GM12878 (cell line): Measurements from ENCODE around the gene CACNA2D3. TPM values are rescaled to one million over a fixed set of nuclear protein-coding genes. Genes with fewer than 3 reads are reported as not detected.

Source experiments
- ATAC-seq: fragments of 200-7000 bp; cut with Tn5 transposase; 3 replicates; pipeline ENCODE4 v1.9.1; 2020; ENCODE audit warnings: mild to moderate bottlenecking, moderate library complexity
- BruUV-seq: library from RNA; stranded (reverse); fragments of 400-500 nt; replicated peaks from 2 replicates; lab custom pipeline; 2021; lab: Mats Ljungman, UMichigan
- CTCF ChIA-PET: fragments of 300-600 bp; sonication (Branson Sonifier 250); formaldehyde crosslinking; extraction: SDS; loops from one replicate; lab custom pipeline; 2021; ENCODE audit warnings: inconsistent platforms; lab: Yijun Ruan, JAX
- POLR2A ChIA-PET: fragments of 350-600 bp; formaldehyde crosslinking; extraction: SDS; loops from one replicate; lab custom pipeline; 2021; ENCODE audit warnings: inconsistent platforms; lab: Charles Lee
- RAD21 ChIA-PET: fragments of 300-600 bp; sonication (Branson Sonifier 250); formaldehyde crosslinking; loops from one replicate; lab custom pipeline; 2023; ENCODE audit warnings: antibody characterized with exemption; ENCODE audit not compliant: unreplicated experiment; lab: Charles Lee
- SMC1A ChIA-PET: fragments of 300-600 bp; sonication (Branson Sonifier 250); formaldehyde crosslinking; loops from one replicate; lab custom pipeline; 2023; ENCODE audit not compliant: unreplicated experiment, uncharacterized antibody; lab: Charles Lee
- DNase-seq: peaks from one replicate; pipeline ENCODE4 v3.0.0-alpha.2; 2011; ENCODE audit warnings: low read depth, low spot score
- FAIRE-seq: peaks from 3 replicates; lab custom pipeline; 2011; peaks lifted over from hg19 to GRCh38; lab: Jason Lieb, UNC
- H2AFZ ChIP-seq: 2 replicates; pipeline ENCODE4 v1.6.0; 2011; ENCODE audit warnings: low read depth, low read length, control low read depth; ENCODE audit not compliant: control insufficient read depth
- H3K27ac ChIP-seq: 2 replicates; pipeline ENCODE4 v1.5.1; 2011; ENCODE audit warnings: control low read depth; ENCODE audit not compliant: control insufficient read depth, insufficient read depth
- H3K27me3 ChIP-seq, 2 experiments: replicated peaks in 1 of 2; 2 replicates each; pipeline versions ENCODE4 v1.6.0 to v1.6.1; 2011; ENCODE audit warnings: low read length in 1 of 2; ENCODE audit not compliant: control insufficient read depth in 2 of 2, insufficient read depth in 2 of 2
- H3K36me3 ChIP-seq, 2 experiments: 2 replicates each; pipeline ENCODE4 v1.5.1; 2011; ENCODE audit warnings: low read length in 1 of 2; ENCODE audit not compliant: control insufficient read depth in 2 of 2, insufficient read depth in 2 of 2
- H3K4me1 ChIP-seq: 2 replicates; pipeline ENCODE4 v1.6.1; 2011; ENCODE audit warnings: mild to moderate bottlenecking, low read length, moderate library complexity, mixed read lengths; ENCODE audit not compliant: control insufficient read depth, insufficient read depth
- H3K4me2 ChIP-seq: 2 replicates; pipeline ENCODE4 v1.6.0; 2011; ENCODE audit warnings: control low read depth; ENCODE audit not compliant: control insufficient read depth, insufficient read depth
- H3K4me3 ChIP-seq: fragments of 200-600 bp; sonication (generic); 2 replicates; pipeline ENCODE4 v1.5.1; 2016
- H3K79me2 ChIP-seq: 2 replicates; pipeline ENCODE4 v1.6.0; 2011; ENCODE audit warnings: low read length; ENCODE audit not compliant: control insufficient read depth, insufficient read depth
- H3K9ac ChIP-seq: 2 replicates; pipeline ENCODE4 v1.8.0; 2011; ENCODE audit warnings: low read length, control low read depth, mixed read lengths; ENCODE audit not compliant: control insufficient read depth, insufficient read depth
- H3K9me3 ChIP-seq: replicated peaks from 3 replicates; pipeline ENCODE4 v1.5.1; 2011; ENCODE audit warnings: mild to moderate bottlenecking, low read length; ENCODE audit not compliant: control insufficient read depth, insufficient read depth
- H4K20me1 ChIP-seq: 2 replicates; pipeline ENCODE4 v1.6.0; 2011; ENCODE audit not compliant: control insufficient read depth, insufficient read depth
- ASH2L ChIP-seq: fragments of 300-600, 200-600 bp; sonication (generic); IDR thresholded peaks from 2 replicates; pipeline ENCODE4 v1.6.1; 2017; ENCODE audit warnings: low read depth, mild to moderate bottlenecking, borderline replicate concordance
- BCL3 ChIP-seq: IDR thresholded peaks from 2 replicates; pipeline ENCODE4 v1.6.1; 2011; ENCODE audit warnings: borderline replicate concordance, low read depth, mild to moderate bottlenecking, moderate library complexity, low read length; ENCODE audit not compliant: insufficient read depth, poor library complexity, severe bottlenecking
- CEBPB ChIP-seq, 2 experiments: fragments of 150-350 bp in 1 of 2; IDR thresholded peaks; 2 replicates each; pipeline ENCODE4 v1.6.1; 2012 to 2014; ENCODE audit warnings: low read depth in 2 of 2, low read length in 2 of 2, borderline replicate concordance in 1 of 2, inconsistent platforms in 1 of 2
- GATAD2B ChIP-seq: fragments of 450-650 bp; conservative IDR thresholded peaks from 2 replicates; pipeline ENCODE4 v1.6.1; 2017; ENCODE audit warnings: low read depth, mild to moderate bottlenecking, moderate library complexity
- IKZF2 ChIP-seq, 2 experiments: fragments of 450-650 bp; IDR thresholded peaks; 2 replicates each; pipeline ENCODE4 v1.6.1; 2017; ENCODE audit warnings: mild to moderate bottlenecking in 2 of 2, moderate library complexity in 2 of 2
- IRF4 ChIP-seq: IDR thresholded peaks from 2 replicates; pipeline ENCODE4 v1.6.1; 2011; ENCODE audit warnings: low read depth, low read length
- MAX ChIP-seq: IDR thresholded peaks from 2 replicates; pipeline ENCODE4 v1.6.1; 2012; ENCODE audit warnings: low read depth, low read length, improper control_type of control experiment
- MYC ChIP-seq: IDR thresholded peaks from 2 replicates; pipeline ENCODE4 v1.6.1; 2011; ENCODE audit warnings: mild to moderate bottlenecking, low read length, moderate library complexity, inconsistent platforms; ENCODE audit not compliant: insufficient read depth, insufficient replicate concordance, insufficient read length, severe bottlenecking
- NBN ChIP-seq: fragments of 450-650 bp; IDR thresholded peaks from 2 replicates; pipeline ENCODE4 v1.6.1; 2016
- NR2C2 ChIP-seq: IDR thresholded peaks from 2 replicates; pipeline ENCODE4 v1.6.1; 2011; ENCODE audit warnings: borderline replicate concordance, low read depth; ENCODE audit not compliant: control insufficient read depth, insufficient read length
- RCOR1 ChIP-seq: conservative IDR thresholded peaks from 2 replicates; pipeline ENCODE4 v1.6.1; 2012; ENCODE audit warnings: low read depth, low read length, improper control_type of control experiment
- WGBS: methylation state at CpG from one replicate; pipeline ENCODE4 v1.1.6; 2016; ENCODE audit warnings: low lambda C conversion rate; ENCODE audit not compliant: insufficient replicate concordance, insufficient coverage; ENCODE audit errors: missing lambda C conversion rate; 5-methylcytosine and 5-hydroxymethylcytosine counted together
- in situ Hi-C: fragments of 300-500 bp; cut with MboI; formaldehyde crosslinking; loops from 9 replicates; pipeline ENCODE4 v1.14.3; 2018; ENCODE audit warnings: mixed read lengths
- intact Hi-C: fragments of 100-400 bp; cut with micrococcal nuclease; formaldehyde crosslinking; loops from one replicate; pipeline ENCODE4 v1.14.2; 2022; ENCODE audit not compliant: unreplicated experiment
- polyA plus RNA-seq, 11 experiments: library from polyadenylated mRNA; depleted of rRNA in 4 of 11; unstranded in 6 of 11; stranded (reverse) in 5 of 11; fragments of >200 nt; fragmentation: Nextera tagmentation in 4 of 11; fragmentation: Illumina TruSeq in 1 of 11; extraction: Ambion mirVana in 4 of 11; extraction: Trizol in 1 of 11; gene quantifications; 1 replicate in 1 of 11; 2 replicates in 10 of 11; pipeline versions ENCODE4 v1.2.1 to v1.2.3, GENCODE V29; 2011 to 2016; ENCODE audit warnings: inconsistent platforms in 2 of 11, missing spikeins in 2 of 11, low read depth in 1 of 11
- total RNA-seq, 4 experiments: library from RNA; depleted of rRNA in 3 of 4; stranded (reverse); fragments of >200 nt in 3 of 4; fragmentation: Illumina TruSeq in 1 of 4; extraction: Trizol in 1 of 4; gene quantifications; 2 replicates each; pipeline versions ENCODE4 v1.2.1 to v1.2.3, GENCODE V29; 2013 to 2021
- TF ChIP-seq, protein P1 (sequence below): IDR thresholded peaks from 2 replicates; pipeline ENCODE4 v1.6.1; 2012; ENCODE audit warnings: low read depth, low read length, improper control_type of control experiment
- TF ChIP-seq, protein P2 (sequence below): fragments of 150-350 bp; IDR thresholded peaks from 2 replicates; pipeline ENCODE4 v1.6.1; 2016; ENCODE audit warnings: low read depth, low read length
- TF ChIP-seq, protein P3 (sequence below): IDR thresholded peaks from 2 replicates; pipeline ENCODE4 v1.6.1; 2011; ENCODE audit warnings: low read depth, low read length, improper control_type of control experiment, borderline replicate concordance

Gene CACNA2D3
- total and polyA plus RNA-seq, 10 of the 15 experiments (the other 5 are each of a cell fraction or from before 2014, with no cell fraction given) = not detected

DNA sequence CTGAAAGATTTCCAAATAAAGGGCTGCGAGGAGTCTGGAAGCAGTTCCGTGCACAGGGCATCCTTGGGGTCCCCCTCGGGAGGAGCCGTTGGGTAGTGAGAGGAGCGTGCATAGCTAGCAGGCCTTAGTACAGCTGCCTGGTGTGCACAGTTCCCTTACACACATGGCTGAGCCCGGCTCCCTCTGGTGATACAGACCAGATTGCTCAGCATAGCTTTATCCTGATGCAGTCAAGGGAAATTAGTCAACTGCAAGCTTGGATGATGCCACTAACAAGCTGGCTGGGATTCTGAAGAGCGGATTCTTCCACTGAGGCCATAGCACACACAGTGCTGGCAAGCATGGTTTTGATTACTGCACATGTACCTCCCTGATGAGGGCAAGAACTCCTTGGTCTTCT is 456.1 kb downstream of the CACNA2D3 start (continued):
- TF ChIP-seq, protein P1, sequence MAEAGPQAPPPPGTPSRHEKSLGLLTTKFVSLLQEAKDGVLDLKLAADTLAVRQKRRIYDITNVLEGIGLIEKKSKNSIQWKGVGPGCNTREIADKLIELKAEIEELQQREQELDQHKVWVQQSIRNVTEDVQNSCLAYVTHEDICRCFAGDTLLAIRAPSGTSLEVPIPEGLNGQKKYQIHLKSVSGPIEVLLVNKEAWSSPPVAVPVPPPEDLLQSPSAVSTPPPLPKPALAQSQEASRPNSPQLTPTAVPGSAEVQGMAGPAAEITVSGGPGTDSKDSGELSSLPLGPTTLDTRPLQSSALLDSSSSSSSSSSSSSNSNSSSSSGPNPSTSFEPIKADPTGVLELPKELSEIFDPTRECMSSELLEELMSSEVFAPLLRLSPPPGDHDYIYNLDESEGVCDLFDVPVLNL = no peak
- no peak for TF ChIP-seq MYC
- TF ChIP-seq ASH2L = no peak
- TF ChIP-seq, all 136 proteins: peak for 0

DNA sequence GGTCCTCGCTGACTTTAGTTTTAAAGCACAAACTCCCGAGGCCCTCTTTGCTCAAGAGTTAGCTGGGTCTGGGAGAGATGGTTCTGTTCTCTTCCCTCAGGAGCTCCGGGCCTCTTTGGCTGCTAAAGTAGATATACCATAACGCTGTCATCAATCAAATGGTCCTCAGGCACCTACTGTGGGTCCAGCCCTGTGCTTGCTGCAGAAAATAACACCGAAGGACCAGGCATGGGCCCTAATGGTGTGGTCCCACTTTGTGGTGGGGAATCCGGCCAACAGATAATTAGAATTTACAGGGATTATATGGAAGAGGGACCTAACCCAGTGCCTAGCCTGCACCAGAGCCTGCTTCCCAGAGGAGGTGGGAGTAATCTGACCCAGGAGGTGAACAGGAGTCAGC is 458.1 kb downstream of the CACNA2D3 start:
- Histone ChIP-seq H3K27me3 (no peaks in the 10 kb centered on the region), H3K9ac (no peak overlapping the region), H3K9me3 (no peaks in the 10 kb centered on the region), H3K79me2 (no peaks in the 10 kb centered on the region), H4K20me1 (no peaks in the 10 kb centered on the region), H3K4me1 (no peaks in the 10 kb centered on the region), H3K4me3 (no peak overlapping the region), H3K36me3 (no peaks in the 10 kb centered on the region), H3K27ac (no peak overlapping the region), H2AFZ (no peak overlapping the region), H3K4me2 (no peak overlapping the region)
- no peak for FAIRE-seq
- SMC1A ChIA-PET = no interaction called here
- ATAC-seq = no peak
- RAD21 ChIA-PET = no interaction called here
- in situ Hi-C loops = no loop called here
- POLR2A ChIA-PET = no interaction called here
- intact Hi-C loops = no loop called here
- DNase-seq = no peak
- WGBS = 21% methylated on average over 6 of the region's 6 CpGs
- no TSS peak for BruUV-seq
- CTCF ChIA-PET = no interaction called here
- TF ChIP-seq, protein P2, sequence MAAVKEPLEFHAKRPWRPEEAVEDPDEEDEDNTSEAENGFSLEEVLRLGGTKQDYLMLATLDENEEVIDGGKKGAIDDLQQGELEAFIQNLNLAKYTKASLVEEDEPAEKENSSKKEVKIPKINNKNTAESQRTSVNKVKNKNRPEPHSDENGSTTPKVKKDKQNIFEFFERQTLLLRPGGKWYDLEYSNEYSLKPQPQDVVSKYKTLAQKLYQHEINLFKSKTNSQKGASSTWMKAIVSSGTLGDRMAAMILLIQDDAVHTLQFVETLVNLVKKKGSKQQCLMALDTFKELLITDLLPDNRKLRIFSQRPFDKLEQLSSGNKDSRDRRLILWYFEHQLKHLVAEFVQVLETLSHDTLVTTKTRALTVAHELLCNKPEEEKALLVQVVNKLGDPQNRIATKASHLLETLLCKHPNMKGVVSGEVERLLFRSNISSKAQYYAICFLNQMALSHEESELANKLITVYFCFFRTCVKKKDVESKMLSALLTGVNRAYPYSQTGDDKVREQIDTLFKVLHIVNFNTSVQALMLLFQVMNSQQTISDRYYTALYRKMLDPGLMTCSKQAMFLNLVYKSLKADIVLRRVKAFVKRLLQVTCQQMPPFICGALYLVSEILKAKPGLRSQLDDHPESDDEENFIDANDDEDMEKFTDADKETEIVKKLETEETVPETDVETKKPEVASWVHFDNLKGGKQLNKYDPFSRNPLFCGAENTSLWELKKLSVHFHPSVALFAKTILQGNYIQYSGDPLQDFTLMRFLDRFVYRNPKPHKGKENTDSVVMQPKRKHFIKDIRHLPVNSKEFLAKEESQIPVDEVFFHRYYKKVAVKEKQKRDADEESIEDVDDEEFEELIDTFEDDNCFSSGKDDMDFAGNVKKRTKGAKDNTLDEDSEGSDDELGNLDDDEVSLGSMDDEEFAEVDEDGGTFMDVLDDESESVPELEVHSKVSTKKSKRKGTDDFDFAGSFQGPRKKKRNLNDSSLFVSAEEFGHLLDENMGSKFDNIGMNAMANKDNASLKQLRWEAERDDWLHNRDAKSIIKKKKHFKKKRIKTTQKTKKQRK = no peak
- no peak for TF ChIP-seq RCOR1
- no peak for TF ChIP-seq IKZF2 (IDR thresholded peaks at IDR 0.05)
- no peak for TF ChIP-seq CEBPB (IDR thresholded peaks at IDR 0.05; ENCODE audit: borderline replicate concordance in 1 of 2, low read depth in 2 of 2, low read length in 2 of 2)
- TF ChIP-seq BCL3 = no peak
- TF ChIP-seq GATAD2B = no peak
- no peak for TF ChIP-seq NBN
- TF ChIP-seq, protein P3, sequence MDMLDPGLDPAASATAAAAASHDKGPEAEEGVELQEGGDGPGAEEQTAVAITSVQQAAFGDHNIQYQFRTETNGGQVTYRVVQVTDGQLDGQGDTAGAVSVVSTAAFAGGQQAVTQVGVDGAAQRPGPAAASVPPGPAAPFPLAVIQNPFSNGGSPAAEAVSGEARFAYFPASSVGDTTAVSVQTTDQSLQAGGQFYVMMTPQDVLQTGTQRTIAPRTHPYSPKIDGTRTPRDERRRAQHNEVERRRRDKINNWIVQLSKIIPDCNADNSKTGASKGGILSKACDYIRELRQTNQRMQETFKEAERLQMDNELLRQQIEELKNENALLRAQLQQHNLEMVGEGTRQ = no peak
- no peak for TF ChIP-seq MAX
- TF ChIP-seq IRF4 = no peak
- no peak for TF ChIP-seq NR2C2
